CD4-positive, alpha-beta T cell treated with Interleukin-1 beta for 1 hour (primary cell): ENCODE results near the gene GEMIN5.
A peak's percentile ranks its signal among the peaks of the same experiment; 100 is the strongest.

Experiments used
- DNase-seq, 2 donors: peaks; one replicate each; pipeline ENCODE4 v3.0.0-alpha.2; 2020 to 2022

The GEMIN5 gene

DNA sequence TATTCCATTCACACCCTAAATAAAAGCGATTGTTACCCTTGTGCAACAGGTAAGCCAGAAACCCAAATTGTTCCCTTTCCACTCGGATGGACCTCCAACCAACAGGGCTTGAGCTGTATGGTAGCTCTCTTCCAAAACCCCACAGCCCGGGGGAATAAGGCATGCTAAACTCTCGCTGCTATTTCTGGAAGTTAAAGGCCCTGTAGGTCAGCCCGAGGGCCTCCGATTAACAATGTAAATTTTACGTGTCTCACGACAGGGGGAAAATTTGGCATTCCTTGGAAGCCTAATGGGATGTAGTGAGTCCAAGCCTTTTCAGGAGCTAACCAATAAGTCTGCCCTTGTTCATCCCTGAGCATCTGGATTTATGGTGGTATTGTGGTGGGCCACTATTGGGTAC lies 53.6 kb downstream of the GEMIN5 start:
- DNase-seq, result no peak

GRCh38 chr5:154881986-154882385 lies 56.0 kb downstream of the GEMIN5 start:
- no peak for DNase-seq

DNA sequence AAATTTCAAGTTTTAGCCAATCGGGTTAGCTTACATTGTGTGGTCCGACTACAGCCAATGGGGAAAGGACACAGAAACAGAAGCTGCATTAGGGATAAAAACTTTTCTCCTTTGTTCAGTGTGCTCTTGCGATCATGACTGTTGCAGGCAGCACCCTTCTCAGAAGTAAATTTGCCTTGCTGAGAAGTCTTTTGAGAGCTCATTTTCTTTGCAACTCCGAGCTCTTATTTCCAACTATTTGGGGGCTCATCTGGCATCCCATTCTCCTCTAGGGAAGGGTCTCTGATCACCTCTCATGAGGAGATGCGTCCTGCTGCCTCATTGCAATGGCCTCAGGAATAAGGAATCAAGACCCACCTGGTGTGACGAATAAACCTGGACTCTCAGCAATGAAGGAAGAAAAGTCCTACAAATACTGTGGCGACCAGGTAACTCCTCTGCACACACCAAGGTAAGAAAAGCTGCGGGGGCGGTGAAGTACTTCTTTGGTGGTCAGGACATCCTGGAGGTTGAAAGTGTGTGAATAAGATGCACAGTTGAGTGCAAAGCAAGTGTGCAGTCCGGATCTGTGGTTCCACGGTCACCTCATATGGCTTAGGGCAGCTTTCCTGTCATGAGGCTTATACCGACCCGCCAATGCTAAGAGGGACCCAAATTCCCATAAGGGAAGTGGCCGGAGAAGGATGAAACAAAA lies 59.2 kb downstream of the GEMIN5 start:
- no peak for DNase-seq

DNA sequence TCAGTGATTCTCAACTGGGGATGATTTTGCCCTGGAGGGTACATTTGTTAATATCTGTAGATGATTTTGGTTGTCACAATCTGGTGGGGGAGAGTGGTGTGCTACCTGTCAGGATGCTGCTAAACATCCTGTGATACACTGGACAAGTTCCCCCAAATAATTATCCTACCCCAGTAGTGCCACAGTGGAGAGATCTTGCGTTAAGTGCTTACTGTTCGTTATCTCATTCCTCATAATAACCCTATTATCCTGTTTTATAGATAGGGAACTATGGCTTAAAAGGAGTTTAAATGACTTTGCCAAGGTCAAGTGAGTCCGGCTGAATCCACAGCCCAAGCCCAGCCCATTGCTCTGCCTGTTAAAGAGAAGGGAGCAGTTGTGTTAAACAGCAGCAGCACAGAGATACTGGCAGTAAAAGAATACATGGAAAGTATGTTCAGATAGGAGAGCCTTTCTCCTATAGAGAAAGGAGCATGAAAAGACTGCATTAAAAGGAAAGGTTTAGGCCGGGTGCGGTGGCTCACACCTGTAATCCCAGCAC lies 64.2 kb downstream of the GEMIN5 start:
- DNase-seq, result no peak

GRCh38 chr5:154871734-154872133 lies 66.3 kb downstream of the GEMIN5 start:
- DNase-seq, result no peak

DNA sequence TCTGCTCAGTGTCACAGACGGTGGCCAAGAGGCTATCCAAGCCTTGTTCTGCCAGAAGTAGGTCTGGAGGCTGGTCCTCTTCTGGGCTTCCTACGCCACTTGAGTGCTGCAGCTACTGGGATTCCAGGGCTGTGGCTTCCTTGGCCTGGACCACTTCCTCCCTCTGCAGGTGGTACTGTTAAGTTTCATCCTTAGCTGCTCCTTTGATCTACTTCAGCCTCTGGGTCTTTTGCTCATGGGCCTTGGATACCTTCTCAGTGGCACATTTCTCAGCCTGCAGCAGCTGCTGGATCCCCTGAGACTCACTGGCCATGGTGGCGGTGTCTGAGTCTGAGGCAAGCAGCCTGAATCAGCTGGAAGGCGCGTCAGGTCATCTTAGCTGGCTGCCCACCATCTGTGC lies 69.3 kb downstream of the GEMIN5 start:
- no peak for DNase-seq

- DNase-seq, result no peak
These were observed 71.2 kb downstream of the GEMIN5 start for GRCh38 chr5:154866841-154867240.

DNA sequence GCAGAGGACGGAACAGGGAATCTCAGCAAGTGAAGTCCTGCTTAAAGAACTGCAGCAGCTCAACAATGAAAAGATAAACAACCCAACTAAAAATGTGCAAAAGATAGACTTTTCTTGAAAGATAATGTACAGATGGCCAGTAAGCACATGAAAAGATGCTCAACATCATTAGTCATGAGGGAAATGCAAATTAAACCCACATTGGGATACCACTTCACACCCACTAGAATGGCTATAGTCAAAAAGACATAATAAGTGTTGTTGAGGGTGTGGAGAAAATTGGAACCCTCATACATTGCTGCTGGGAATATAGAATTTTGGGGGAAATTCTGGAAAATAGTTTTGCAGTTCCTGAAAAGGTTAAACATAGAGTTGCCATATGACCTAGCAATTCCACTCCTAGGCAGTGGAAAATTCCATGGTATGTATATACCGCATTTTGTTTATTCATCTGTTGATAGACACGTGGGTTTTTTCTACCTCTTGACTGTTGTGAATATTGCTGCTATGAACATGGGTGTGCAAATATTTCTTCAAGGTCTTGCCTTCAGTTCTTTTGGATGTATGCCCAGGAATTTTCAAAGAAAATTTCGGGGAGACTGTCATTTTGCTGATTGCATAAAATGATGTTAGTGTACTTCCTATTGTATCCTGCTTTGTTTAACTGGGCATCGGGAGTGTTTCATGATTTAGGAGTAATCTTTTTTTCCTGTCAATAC lies 72.4 kb downstream of the GEMIN5 start:
- no peak for DNase-seq

DNA sequence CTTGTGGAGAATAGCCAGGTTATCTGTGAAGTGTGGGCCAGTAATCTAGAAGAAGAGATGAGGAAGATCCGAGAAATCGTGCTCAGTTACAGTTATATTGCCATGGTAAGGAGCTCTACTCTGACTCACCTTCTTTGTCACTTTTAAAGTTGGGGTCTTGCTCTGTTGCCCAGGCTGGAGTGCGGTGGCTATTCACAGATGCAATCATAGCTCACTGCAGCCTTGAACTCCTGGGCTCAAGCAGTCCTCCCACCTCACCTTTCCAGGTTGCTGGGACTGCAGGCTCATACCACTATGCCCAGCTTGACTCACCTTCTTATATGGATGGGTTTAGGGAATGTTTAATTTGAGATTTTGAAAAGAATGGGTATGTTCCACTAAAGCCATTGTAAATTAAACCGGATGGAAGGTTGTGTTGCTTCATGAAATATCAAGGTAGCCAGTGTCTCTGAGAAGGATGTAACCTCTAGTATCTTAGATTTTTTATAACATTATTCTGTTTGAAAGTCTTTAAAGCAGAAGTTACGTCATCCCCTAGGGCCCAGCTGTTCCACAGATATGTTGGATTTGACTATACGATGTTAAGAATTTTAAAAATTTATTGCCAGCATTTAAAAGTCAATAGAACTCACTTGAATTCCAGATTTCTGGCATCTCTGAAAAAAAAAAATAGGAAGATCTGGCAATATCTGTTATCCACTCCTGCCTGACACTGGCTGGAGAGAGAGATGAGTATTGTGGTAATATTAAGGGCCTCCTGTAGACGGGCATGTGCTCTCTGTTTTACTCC lies 74.5 kb downstream of the GEMIN5 start:
- no peak for DNase-seq

DNA sequence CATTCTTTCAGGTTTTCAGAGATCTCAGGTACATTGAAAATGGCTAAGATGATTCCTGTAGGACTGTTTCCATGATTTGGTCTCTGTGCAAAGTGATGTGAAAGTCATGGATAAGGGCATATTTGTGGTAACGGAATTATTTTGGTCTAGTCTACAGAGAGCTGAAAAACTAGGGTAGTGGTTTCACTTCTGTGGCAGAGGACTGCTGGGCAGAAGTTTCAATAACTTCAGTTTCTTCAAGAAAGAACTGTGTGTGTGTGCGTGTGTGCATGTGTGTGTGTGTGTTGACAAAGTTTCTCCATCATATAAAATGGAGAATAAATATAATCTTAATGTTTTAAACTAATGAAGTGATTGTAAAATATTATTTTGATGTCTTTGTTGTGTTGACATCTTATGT lies 75.2 kb downstream of the GEMIN5 start:
- DNase-seq, result no peak

- no peak for DNase-seq
These were observed 76.1 kb downstream of the GEMIN5 start for GRCh38 chr5:154861946-154862345.

GRCh38 chr5:154860765-154861164 lies 77.2 kb downstream of the GEMIN5 start:
- peak in 1 of 2 donors; percentile 4 for DNase-seq

DNA sequence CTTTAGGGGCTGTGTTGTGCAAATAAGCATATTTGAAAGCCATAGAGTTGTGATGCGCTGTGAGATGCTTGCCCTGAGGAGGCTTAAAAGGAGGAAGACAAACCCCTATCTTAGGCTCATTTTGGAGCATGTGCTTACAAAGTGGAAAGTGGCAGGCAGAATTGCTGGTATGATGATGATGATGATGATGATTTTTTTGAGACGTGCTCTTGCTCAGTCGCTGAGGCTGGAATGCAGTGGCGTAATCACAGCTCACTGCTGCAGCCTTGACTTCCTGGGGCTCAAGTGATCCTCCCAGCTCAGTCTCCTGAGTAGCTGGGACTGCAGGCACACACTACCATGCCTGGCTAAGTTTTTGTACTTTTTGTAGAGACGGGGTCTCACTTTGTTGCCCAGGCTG lies 77.9 kb downstream of the GEMIN5 start:
- peak in 1 of 2 donors; percentile 6 for DNase-seq

DNA sequence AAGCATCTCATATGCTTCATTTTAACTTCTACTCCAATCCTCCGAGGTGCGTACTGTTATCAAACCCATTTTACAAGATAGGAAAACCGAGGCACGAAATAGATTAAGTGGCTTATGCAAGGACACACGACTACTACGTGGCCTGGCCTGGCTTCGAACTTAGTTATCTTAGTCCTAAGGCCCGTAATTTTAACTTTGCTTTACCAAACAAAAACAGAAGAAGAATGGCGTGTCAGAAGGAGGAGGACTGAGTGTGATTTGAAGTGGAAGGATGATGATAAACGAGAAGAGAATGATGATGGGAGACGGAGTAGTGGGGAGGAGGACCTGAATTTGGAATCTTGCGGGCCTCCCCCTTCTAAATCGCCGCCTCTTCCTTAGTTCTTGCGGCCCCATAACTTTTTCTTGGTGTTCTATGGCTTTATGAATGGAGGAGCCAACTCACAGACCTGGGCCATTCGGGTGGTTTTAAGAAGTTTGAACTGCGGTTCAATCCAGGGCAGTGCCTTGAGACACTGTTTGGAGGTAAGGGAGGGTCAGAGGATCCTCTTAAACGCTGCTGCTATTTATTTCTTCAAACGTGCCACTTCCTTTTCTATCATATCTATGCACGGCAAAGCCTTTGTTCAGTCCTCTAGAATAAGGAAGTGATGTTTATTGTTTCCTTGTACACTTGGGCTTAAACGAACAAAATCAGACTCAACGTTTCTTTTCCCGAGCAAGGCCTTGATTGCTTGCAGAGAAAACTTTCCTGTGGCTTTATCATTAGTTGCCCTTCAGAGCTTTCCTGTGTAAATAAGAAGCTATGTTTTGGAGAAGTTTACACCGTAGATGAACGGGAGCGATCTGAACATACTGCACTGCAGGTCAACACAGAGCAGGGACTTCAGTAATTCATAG lies 78.8 kb downstream of the GEMIN5 start:
- peak in 1 of 2 donors; percentile 33 for DNase-seq

DNA sequence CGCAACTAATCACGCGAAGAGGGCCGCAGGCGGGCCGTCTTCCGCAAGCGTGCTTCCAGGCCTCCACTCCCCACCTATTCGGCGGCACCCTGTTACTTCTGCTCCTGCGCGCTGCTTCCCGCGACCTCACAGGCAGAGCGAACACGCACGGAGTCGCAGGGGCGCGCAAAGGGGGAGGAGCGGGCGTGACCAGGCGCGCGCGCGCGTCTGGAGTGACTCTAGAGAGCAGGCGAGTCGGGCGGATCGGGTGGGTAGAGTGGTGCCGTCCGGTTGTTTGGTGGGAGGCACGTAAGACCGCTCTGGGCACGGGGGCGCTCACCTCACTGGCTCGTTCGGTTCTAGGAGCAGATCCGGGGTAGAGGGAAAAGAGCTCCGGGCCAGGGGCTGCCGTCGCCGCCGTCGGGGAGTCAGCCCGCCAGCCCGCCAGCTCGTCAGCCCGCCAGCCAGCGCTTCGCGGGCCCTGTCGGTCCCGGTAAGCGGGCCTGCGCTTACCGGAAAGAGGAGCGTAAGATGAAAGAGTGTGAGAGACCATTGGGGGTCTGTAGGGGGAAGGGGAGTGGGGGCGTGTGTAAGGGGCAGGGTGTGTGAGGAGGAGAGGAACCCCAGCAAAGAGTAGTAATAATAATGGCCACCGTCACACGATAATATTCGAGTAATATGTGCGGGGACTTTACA lies 79.6 kb downstream of the GEMIN5 start, which contains the start of gene CNOT8:
Gene CNOT8 (plus strand): TSS at position 331 of the 675 bp plus-strand sequence. CDS start 4,652 bp downstream, outside the sequence.
- DNase-seq, result peak; percentile 97

DNA sequence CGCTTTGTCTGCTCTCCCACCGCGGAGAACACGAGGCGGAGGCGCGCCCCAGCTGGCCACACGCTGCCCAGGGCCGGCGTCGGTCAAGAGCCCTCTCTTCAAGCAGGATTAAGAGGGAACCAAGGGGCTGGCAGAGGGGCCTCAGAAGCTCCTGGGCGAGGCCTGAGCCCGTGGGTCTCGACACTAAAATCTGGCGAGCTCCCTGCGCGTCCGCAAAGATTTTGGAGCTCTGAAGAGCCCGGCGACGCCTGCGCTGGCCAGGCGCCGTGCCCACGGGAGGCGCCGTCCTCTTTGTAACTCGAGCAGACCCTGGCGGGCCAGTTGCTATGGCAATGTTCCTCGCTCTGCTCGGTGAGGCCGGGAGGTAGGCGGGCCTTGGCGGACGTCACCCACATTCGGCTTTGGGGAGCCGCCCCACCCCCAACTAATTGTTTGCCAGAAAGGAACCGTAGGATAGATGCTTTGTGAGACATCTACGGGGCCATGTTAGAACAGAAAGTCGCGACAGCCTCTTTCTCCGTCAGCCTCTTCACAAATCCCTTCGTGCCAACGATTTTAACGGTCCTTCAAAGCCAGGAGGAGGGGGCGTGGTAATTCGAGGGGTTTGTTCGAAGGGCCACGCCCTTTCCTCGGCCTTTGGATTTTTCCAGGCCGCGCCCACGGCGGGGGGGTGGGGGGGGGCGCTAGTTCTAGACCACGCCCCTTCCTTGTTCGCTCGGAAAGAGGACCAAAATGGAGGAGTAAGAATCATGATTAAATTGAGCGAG lies 80.3 kb downstream of the GEMIN5 start:
- DNase-seq, result peak; percentile 92 to 94

DNA sequence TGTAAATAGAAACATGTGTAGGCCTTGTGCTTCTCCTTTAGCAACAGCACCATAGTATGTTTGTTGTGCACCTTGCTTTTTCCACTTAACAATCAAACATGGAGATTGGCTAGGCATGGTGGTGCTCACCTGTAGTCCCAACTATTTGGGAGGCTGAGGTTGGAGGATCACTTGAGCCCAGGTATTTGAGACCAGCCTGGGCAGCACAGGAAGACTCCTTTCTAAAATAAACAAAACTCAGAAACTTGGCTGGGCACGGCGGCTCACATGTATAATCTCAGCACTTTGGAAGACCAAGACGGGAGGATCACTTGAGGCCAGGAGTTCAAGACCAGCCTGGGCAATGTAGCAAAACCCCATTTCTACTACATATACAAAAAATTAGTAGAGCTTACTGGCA lies 86.7 kb downstream of the GEMIN5 start:
- no peak for DNase-seq

GRCh38 chr5:154850255-154851062 lies 87.6 kb downstream of the GEMIN5 start, which contains the start of gene FAXDC2:
Gene FAXDC2 (minus strand): TSS chr5:154850603. CDS start chr5:154838178, 12,425 bp downstream.
- DNase-seq, result no peak

DNA sequence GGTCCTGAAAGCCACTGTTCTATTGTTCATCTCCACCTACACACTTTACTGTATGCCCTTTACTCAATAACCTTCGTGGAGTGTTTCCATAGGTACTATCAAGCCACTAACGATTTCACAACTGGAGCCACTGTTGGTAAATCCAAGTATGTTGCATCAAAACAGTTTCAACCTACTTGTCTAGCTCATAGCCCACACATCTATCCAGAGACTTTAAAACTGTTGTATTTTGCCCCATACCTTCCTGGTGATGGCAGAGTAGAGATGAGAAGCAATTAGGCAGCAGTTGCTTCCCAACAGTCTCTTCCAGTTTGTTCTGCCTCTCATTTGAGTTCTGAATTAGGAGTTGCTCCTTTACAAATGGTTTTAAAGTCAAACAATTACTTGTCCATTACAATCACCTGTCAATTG lies 88.2 kb downstream of the GEMIN5 start:
- no peak for DNase-seq
